ENCODE data around the gene ANGPTL7. TPM values are rescaled to one million over a fixed set of nuclear protein-coding genes. Genes with fewer than 3 reads are reported as not detected.

ANGPTL7 gene
- total and polyA plus RNA-seq, 2 of the 8 experiments (the other 6 are each of a cell fraction or from before 2014, with no cell fraction given): not detected

DNA sequence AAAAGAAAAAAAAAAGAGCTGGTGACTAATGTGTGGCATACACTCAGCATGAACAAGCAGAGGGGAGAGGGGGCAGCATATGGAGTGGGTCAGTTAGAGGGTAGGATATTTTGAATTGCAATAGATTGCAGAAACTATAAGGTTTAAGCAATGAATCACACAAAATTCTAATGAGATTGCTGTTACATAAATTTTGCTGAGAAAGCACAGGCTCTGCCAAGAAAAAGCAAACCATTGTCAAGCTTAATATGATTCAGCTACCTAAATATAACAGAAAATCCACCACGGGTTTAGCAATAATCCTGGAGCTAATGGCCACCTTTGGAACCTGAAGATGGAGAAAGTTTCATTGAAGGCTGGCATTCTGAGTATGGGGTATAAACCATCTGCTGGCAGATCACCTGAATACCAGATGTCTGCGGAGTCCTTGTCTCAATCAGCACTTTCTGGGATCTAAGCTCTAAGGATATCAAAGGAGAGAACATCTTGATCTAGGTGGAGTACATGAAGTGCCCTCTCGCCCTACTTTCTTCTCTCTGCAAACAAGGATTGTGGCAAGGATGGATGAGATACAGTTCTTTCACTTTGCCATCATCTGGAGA lies 30.3 kb upstream of the ANGPTL7 start:
- no peaks in the 10 kb centered on the region for H3K23me2 ChIP-seq (ENCODE audit: low read depth, low read length)
- no peak overlapping the region for H4K91ac ChIP-seq (replicated peaks; ENCODE audit: insufficient read length, low read length)
- DNase-seq (ENCODE audit: low read depth in 1 of 2, low spot score in 2 of 2): no peak
- WGBS, 2 experiments (ENCODE audit: extremely low coverage in 1 of 2, insufficient coverage in 1 of 2, insufficient read length in 1 of 2, insufficient replicate concordance in 2 of 2, low coverage in 1 of 2, low lambda C conversion rate in 2 of 2, missing lambda C conversion rate in 1 of 2): 91% methylated on average over 3 of the region's 3 CpGs; no CpG with 5 or more reads in 1 of the 2 experiments
- H2BK5ac ChIP-seq (ENCODE audit: low read depth, low read length): no peak overlapping the region
- no peak overlapping the region for H2AK5ac ChIP-seq (ENCODE audit: low read depth, low read length)
- H2BK120ac ChIP-seq (replicated peaks; ENCODE audit: low read depth, low read length): no peak overlapping the region
- no peak overlapping the region for H3K18ac ChIP-seq (ENCODE audit: extremely low read depth, low read length)
- H3K4me3 ChIP-seq (ENCODE audit: extremely low read depth in 1 of 4, insufficient read depth in 2 of 4, low read depth in 3 of 4, low read length in 4 of 4): no peak overlapping the region
- H3K27ac ChIP-seq (ENCODE audit: low read depth, low read length): no peak overlapping the region
- peaks cover 2 to 16% (median 7%) of the 10 kb centered on the region in 4 experiments; a peak in 6 of 8 replicates for H3K36me3 ChIP-seq (ENCODE audit: control insufficient read depth in 2 of 4, insufficient read depth in 4 of 4, low read length in 3 of 4)
- H3K9ac ChIP-seq (replicated peaks in 1 of 4; ENCODE audit: extremely low read depth in 1 of 4, low read depth in 3 of 4, low read length in 3 of 4): no peak overlapping the region
- CTCF ChIA-PET (ENCODE audit: partially characterized antibody): interaction anchor here (0.8 to 1.6 kb wide), 2 partner anchors 15 to 26 kb away, joined by 3 to 4 read pairs; no protein-coding TSS in a partner anchor
- H3K27me3 ChIP-seq (replicated peaks in 1 of 4; ENCODE audit: control insufficient read depth in 3 of 4, extremely low read depth in 1 of 4, insufficient read depth in 3 of 4, low read length in 3 of 4): no peaks in the 10 kb centered on the region
- no peak overlapping the region for H2BK12ac ChIP-seq (ENCODE audit: low read depth, low read length)
- no peaks in the 10 kb centered on the region for H3K79me2 ChIP-seq (ENCODE audit: control insufficient read depth in 1 of 2, insufficient read depth in 2 of 2, low read length in 2 of 2)
- no peak overlapping the region for H3K4ac ChIP-seq (replicated peaks; ENCODE audit: insufficient read length, low read depth, low read length)
- H4K5ac ChIP-seq (ENCODE audit: insufficient read length, low read depth, low read length): no peak overlapping the region
- no peaks in the 10 kb centered on the region for H4K20me1 ChIP-seq (replicated peaks in 1 of 2; ENCODE audit: control insufficient read depth in 1 of 2, insufficient read depth in 2 of 2, low read length in 2 of 2)
- no peak overlapping the region for H2AFZ ChIP-seq (ENCODE audit: low read length)
- POLR2A ChIA-PET (ENCODE audit: partially characterized antibody): no interaction called here
- no peaks in the 10 kb centered on the region for H3K4me1 ChIP-seq (replicated peaks in 1 of 4; ENCODE audit: control insufficient read depth in 3 of 4, insufficient read depth in 4 of 4, low read length in 3 of 4)
- no peak overlapping the region for H2BK15ac ChIP-seq (ENCODE audit: low read length)
- no peak for FAIRE-seq
- no peak overlapping the region for H4K8ac ChIP-seq (ENCODE audit: extremely low read depth, insufficient read depth, low read length)
- no peak overlapping the region for H3K23ac ChIP-seq (ENCODE audit: insufficient read length)
- no peaks in the 10 kb centered on the region for H3K9me3 ChIP-seq (ENCODE audit: insufficient read depth in 2 of 2, low read depth in 1 of 2, low read length in 1 of 2)
- H3K56ac ChIP-seq (replicated peaks; ENCODE audit: insufficient read length, low read depth, low read length): no peak overlapping the region
- H3K79me1 ChIP-seq (ENCODE audit: low read depth, low read length): 0 out of 2 replicates have a peak, but pooled peaks cover 4% of the 10 kb centered on the region
- no peak overlapping the region for H3K4me2 ChIP-seq (ENCODE audit: insufficient read depth in 1 of 2, low read depth in 2 of 2, low read length in 2 of 2)
- H2BK20ac ChIP-seq (ENCODE audit: low read length): no peak overlapping the region
- H3K14ac ChIP-seq (ENCODE audit: insufficient read length): no peak overlapping the region
- TF ChIP-seq SRF (IDR thresholded peaks at IDR 0.05; ENCODE audit: low read depth, low read length) (no peak), PHF8 (conservative IDR thresholded peaks at IDR 0.05; ENCODE audit: low read depth, low read length) (no peak), EZH2 (IDR thresholded peaks at IDR 0.05; ENCODE audit: low read depth, low read length, severe bottlenecking) (no peak)

Measured in H1 (cell line).